Sigmoid colon (tissue), 7 donors: ENCODE data around the gene TRABD2B. TPM values are rescaled to one million over a fixed set of nuclear protein-coding genes. Genes with fewer than 3 reads are reported as not detected.
A peak's percentile ranks its signal among the peaks of the same experiment; 100 is the strongest.

ENCODE experiments used
- DNase-seq: peaks from one replicate; pipeline ENCODE4 v3.0.0-alpha.2; 2019
- H3K27ac ChIP-seq, 4 donors: fragments of 200-600 bp; sonication (generic); one replicate each; pipeline ENCODE4 v1.5.1; 2016 to 2019; ENCODE audit warnings: mild to moderate bottlenecking in 1 of 4
- H3K27me3 ChIP-seq, 3 donors: fragments of 200-600 bp; sonication (generic); one replicate each; pipeline ENCODE4 v1.5.1; 2019; ENCODE audit warnings: mild to moderate bottlenecking in 1 of 3
- H3K36me3 ChIP-seq, 4 donors: fragments of 200-600 bp; sonication (generic); one replicate each; pipeline ENCODE4 v1.5.1; 2016 to 2019
- H3K4me1 ChIP-seq, 4 donors: fragments of 200-600 bp; sonication (generic); one replicate each; pipeline ENCODE4 v1.5.1; 2017 to 2019
- H3K4me3 ChIP-seq, 4 donors: fragments of 200-600 bp; sonication (generic); one replicate each; pipeline ENCODE4 v1.5.1; 2017 to 2019; ENCODE audit warnings: mild to moderate bottlenecking in 2 of 4, moderate library complexity in 1 of 4
- H3K9me3 ChIP-seq, 4 donors: fragments of 200-600 bp in 3 of 4; sonication (generic) in 3 of 4; one replicate each; pipeline versions ENCODE4 v1.5.1 to v1.6.1; 2013 to 2019
- EP300 ChIP-seq, 4 donors: sonication (generic); formaldehyde crosslinking; IDR thresholded peaks; one replicate each; pipeline ENCODE4 v1.6.1; 2017; ENCODE audit warnings: antibody characterized with exemption in 4 of 4
- POLR2A ChIP-seq, 2 donors: fragments of 450-650 bp; IDR thresholded peaks; one replicate each; pipeline ENCODE4 v1.6.1; 2016; ENCODE audit warnings: antibody characterized with exemption in 2 of 2, mild to moderate bottlenecking in 2 of 2, moderate library complexity in 2 of 2
- POLR2AphosphoS5 ChIP-seq, 4 donors: sonication (generic); formaldehyde crosslinking; IDR thresholded peaks; one replicate each; pipeline ENCODE4 v1.6.1; 2017; ENCODE audit warnings: antibody characterized with exemption in 4 of 4
- WGBS, 2 donors: extraction: QIAGEN DNeasy Blood & Tissue Kit; methylation state at CpG; one replicate each; pipeline ENCODE4 v1.1.7; 2013; 5-methylcytosine and 5-hydroxymethylcytosine counted together
- intact Hi-C: fragments of 100-400 bp; cut with DNase I; formaldehyde crosslinking; loops from one replicate; pipeline ENCODE4 v1.15.1; 2023
- polyA plus RNA-seq, 3 donors: library from polyadenylated mRNA; stranded (reverse); fragments of 200-250 nt; gene quantifications; one replicate each; pipeline ENCODE4 v1.2.3, GENCODE V29; 2013
- total RNA-seq, 4 donors: library from RNA; depleted of rRNA; stranded (reverse); fragments of >200 nt; gene quantifications; one replicate each; pipeline ENCODE4 v1.1.0, GENCODE V29; 2016
- TF ChIP-seq, protein P1 (sequence below), 4 experiments: fragments of 450-650 bp in 3 of 4; fragments of 200-600 bp in 1 of 4; IDR thresholded peaks; one replicate each; pipeline ENCODE4 v1.5.1; 2016 to 2019; ENCODE audit warnings: antibody characterized with exemption in 4 of 4, mild to moderate bottlenecking in 3 of 4, moderate library complexity in 2 of 4
- donor health status: healthy with polysubstance abuse.
- donor health status: Bipolar disorder and iron deficiency.
- donor health status: healthy.

Gene TRABD2B
- total RNA-seq (1 to 10 TPM in 2 of 4 donors, under 1 TPM in 2; 0.66 to 1.4 (median 1.0) TPM), polyA plus RNA-seq (1 to 10 TPM in 1 of 3 donors, under 1 TPM in 1, not detected in 1; 0.63 to 1.8 TPM)

DNA sequence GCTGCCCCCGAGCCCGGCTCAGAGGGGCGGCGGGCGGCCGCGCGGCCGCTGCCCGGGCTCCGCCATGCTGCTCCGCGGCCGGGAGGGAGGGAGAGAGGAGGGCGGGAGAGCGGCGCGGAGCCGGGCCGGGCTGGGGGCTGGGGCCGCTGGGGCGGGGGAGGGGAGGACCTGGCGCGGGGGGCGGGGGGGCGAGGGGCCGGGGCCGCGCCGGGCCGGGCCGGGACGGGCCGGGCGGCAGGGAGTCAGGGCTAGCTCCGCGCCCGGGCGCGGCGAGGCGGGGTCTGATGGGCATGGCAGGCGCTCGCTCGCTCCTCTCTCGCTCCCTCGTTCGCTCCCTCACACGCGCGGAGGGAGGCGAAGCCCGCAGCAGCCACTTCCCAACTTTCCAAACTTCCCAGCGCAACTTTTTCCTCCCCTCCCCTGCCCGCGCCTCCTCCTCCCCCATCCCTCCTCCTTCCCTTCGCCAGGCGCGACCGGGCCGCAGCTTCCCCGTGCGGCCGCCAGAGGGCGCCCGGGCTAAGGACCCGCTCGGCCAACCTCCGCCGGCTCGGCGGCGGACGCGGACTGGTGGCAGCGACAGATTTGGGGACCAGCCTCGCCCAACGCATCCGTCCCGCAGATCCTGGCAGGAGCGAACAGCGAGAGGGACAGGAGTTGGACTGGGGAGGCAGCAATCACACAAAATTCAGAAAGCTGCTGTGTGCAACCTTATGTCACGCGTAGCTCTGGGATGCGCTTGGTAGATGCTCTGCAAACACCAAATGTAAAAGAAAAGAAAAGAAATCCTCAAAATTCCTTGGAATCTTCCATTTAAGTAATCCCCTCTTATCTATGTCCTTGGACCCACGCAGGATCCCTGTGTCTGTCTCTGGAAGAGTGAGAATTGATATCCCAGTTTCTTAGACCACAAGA is at the start of gene TRABD2B:
TSS of gene TRABD2B (minus strand) at position 97 of the 912 bp plus-strand sequence.
- Histone ChIP-seq H3K27ac (peak within 1 kb of the TSS; percentile 76 to 88 (median 78)), H3K4me3 (peak within 1 kb of the TSS; percentile 49 to 77 (median 62)), H3K27me3 (peaks cover 4 to 32% (median 25%) of the 10 kb centered on the region in 3 donors), H3K9me3 (no peaks in the 10 kb centered on the region), H3K36me3 (no peaks in the 10 kb centered on the region), H3K4me1 (peaks cover 0 to 17% (median 12%) of the 10 kb centered on the region in 4 donors)
- intact Hi-C loops, result loop anchor here (2.0 to 5.0 kb wide), 3 partner anchors 63 to 260 kb away; no protein-coding TSS in a partner anchor
- TF ChIP-seq POLR2AphosphoS5 (IDR thresholded peaks at IDR 0.05) (peak in 2 of 4 donors; percentile 10 to 52), POLR2A (IDR thresholded peaks at IDR 0.05) (no peak), EP300 (IDR thresholded peaks at IDR 0.05) (no peak)
- TF ChIP-seq, protein P1, sequence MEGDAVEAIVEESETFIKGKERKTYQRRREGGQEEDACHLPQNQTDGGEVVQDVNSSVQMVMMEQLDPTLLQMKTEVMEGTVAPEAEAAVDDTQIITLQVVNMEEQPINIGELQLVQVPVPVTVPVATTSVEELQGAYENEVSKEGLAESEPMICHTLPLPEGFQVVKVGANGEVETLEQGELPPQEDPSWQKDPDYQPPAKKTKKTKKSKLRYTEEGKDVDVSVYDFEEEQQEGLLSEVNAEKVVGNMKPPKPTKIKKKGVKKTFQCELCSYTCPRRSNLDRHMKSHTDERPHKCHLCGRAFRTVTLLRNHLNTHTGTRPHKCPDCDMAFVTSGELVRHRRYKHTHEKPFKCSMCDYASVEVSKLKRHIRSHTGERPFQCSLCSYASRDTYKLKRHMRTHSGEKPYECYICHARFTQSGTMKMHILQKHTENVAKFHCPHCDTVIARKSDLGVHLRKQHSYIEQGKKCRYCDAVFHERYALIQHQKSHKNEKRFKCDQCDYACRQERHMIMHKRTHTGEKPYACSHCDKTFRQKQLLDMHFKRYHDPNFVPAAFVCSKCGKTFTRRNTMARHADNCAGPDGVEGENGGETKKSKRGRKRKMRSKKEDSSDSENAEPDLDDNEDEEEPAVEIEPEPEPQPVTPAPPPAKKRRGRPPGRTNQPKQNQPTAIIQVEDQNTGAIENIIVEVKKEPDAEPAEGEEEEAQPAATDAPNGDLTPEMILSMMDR (IDR thresholded peaks at IDR 0.05), result peak; percentile 80 to 96 (median 87)
- DNase-seq, result peak; percentile 87
- WGBS, 2 donors, result 3 to 4% methylated on average over 78 to 86 of the region's 86 CpGs

DNA sequence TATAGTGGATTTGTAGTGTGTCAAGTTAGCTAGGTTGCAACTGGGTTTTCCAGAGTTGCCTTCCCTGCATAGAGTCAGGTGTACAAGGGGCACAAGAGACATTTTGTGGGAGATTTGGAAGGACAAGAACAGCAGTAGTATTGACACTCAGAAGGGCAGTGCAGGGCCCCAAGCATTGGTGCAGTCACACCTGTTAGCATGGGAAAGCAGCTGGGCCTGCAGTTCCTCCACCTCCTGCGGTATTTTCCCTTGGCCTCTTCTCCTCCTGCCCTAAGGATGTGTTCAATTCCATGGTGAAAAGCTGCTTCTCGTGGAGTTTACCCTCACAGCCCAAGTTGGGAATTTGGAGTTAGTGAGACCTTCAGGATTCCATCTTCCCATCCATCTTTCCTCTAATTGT is 47.1 kb upstream of the TRABD2B start:
- 80 to 82% methylated on average over 2 of the region's 2 CpGs for WGBS, 2 donors
- DNase-seq, result no peak
- Histone ChIP-seq H3K4me1 (peaks cover 0 to 11% (median 0%) of the 10 kb centered on the region in 4 donors), H3K9me3 (no peaks in the 10 kb centered on the region), H3K4me3 (no peak overlapping the region), H3K27me3 (no peaks in the 10 kb centered on the region), H3K27ac (no peak overlapping the region), H3K36me3 (no peaks in the 10 kb centered on the region)
- TF ChIP-seq POLR2A (IDR thresholded peaks at IDR 0.05), result no peak
- TF ChIP-seq, protein P1 (IDR thresholded peaks at IDR 0.05), result no peak
- intact Hi-C loops, result no loop called here

DNA sequence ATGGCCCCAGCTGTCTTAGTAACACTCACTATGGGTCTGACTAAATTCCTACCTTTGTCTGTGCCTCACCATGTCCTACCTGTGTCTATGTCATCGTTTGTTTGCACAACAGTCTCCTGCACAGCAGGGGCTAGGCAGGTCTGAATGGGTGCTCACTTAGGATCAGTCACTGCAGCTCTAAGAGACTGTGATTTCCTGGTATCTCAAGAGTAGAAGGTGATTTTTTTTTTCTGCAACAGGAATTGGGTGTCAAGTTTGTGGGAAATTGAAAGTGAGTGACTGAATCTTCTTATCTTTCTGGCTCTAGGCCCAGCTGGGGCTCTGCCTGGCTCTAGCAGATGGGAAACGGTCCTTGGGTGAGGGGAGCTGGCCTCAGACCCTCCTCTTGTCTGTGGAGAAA is 46.4 kb upstream of the TRABD2B start:
- Histone ChIP-seq H3K4me1 (peaks cover 0 to 11% (median 0%) of the 10 kb centered on the region in 4 donors), H3K27ac (no peak overlapping the region), H3K9me3 (no peaks in the 10 kb centered on the region), H3K4me3 (no peak overlapping the region), H3K27me3 (peaks cover 0 to 4% (median 0%) of the 10 kb centered on the region in 3 donors), H3K36me3 (no peaks in the 10 kb centered on the region)
- WGBS, 2 donors, result 19 to 48% methylated on average over 2 of the region's 2 CpGs
- DNase-seq, result no peak
- intact Hi-C loops, result no loop called here
- TF ChIP-seq EP300 (IDR thresholded peaks at IDR 0.05), result no peak
- TF ChIP-seq, protein P1 (IDR thresholded peaks at IDR 0.05), result no peak

DNA sequence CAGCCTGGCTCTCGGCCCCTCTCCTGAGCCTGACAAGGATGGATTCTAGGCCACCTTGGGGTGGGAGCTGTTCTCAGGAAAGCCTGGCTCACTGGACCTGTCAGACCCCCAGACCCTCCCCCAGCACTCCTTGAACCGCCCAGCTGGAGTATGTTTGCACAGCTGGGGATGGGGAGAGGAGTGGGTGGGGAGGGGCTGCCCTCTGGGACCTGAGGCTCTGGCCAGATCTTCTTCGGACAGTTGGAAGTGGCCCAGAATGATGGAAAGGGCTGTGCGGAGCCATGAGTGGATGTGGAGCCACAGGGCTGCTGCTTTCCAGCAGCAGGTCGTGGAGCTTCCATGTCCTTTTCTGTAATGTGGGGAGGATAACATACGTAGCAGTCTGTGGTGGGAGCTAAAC is 43.0 kb upstream of the TRABD2B start:
- H3K4me1 ChIP-seq, result peaks cover 0 to 11% (median 0%) of the 10 kb centered on the region in 4 donors
- peaks cover 0 to 4% (median 0%) of the 10 kb centered on the region in 3 donors for H3K27me3 ChIP-seq
- no peaks in the 10 kb centered on the region for H3K9me3 ChIP-seq
- intact Hi-C loops, result no loop called here
- H3K36me3 ChIP-seq, result no peaks in the 10 kb centered on the region
- no peak for DNase-seq
- no peak overlapping the region for H3K4me3 ChIP-seq
- WGBS, 2 donors, result 68 to 72% methylated on average over 6 of the region's 6 CpGs
- TF ChIP-seq, protein P1 (IDR thresholded peaks at IDR 0.05), result no peak
- TF ChIP-seq POLR2A (IDR thresholded peaks at IDR 0.05) (no peak), EP300 (IDR thresholded peaks at IDR 0.05) (no peak), POLR2AphosphoS5 (IDR thresholded peaks at IDR 0.05) (no peak)
- H3K27ac ChIP-seq, result no peak overlapping the region
